NCI-H146 treated with DMSO at 0.1 percent for 48 hours (cell line): ENCODE measurements around the gene UBXN2A.
A peak's percentile ranks its signal among the peaks of the same experiment; 100 is the strongest.
"Not testable (repeated sequence)": the region's sequence is repeated elsewhere in the genome, so short reads cannot be mapped to it uniquely, and the experiment has no call there.

Source experiments
- DNase-seq: peaks from one replicate; lab custom pipeline; 2025; ENCODE audit not compliant: unreplicated experiment; lab: John Stamatoyannopoulos, UW

The UBXN2A gene

DNA sequence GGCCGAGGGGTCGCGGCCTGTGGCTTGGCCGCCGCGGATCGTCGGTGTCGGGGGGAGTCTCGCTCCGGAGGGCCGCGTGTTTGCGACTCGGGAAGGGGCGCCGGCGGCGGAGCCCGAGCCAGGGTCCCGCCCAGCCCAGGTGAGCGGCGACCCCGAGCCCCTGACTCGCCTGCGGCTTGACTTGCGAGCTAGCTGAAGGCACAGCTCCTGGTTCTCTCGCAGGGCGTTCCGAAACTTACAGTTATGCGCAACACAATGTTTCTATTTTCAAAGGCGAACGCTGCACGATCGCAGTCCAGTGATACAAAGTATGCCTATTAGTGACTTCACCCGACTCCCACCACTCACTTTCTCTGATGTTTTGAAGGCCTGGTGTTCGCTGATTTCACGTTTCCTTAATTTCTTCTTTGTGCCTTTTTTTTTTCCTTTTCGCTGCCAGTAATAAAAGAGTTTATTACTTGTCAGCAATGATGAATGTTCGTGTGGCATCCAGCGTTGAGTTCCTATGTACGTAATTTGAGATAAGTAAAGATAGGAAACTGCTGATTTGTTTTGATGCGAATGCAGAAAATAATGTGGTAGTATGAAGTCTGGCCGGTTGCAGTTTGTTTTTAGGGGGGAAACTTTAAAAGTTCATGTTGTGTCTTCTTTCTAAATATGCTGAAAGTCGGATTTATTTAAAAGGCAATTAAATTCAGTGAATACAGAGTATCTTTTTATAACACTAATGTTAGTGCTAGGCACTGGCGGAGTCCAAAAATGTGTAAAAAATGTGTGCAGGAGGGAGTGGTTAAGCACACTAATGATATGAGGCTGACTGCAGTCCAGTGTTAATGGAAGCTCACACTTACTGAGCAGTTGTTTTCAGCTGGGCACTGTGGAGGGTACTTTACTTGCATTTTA, 706 bp downstream of the UBXN2A start:
- DNase-seq, result peak; percentile 22

DNA sequence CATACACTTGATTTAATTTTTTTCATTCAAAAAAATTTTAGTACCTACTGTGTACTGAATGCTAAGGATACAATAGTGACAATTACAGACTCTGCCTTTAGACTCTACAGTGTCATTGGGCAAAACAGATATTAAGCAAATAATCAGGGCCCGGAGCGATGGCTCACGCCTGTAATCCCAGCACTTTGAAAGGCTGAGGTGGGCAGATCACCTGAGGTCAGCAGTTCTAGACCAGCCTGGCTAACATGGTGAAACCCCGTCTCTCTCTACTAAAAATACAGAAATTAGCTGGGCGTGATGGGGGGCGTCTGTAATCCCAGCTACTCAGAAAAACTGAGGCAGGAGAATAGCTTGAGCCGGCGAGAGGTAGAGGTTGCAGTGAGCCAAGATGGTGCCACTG, 1.4 kb downstream of the UBXN2A start:
- no peak for DNase-seq

DNA sequence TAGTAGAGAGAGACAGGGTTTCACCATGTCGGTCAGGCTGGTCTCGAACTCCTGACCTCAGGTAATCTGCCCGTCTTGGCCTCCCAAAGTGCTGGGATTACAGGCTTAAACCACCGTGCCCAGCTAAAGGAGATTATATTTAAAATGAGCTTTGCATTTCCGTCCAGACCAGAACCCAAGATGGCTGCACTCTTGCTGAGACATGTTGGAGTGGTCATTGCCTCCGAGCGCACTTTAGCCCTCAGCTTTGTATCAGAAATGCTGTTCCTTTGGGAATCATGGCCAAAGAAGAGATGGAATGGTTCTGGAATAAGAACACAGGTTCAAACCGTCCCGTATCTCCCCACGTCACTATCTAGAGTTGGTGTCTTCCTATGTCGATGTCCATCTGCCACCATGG, 3.4 kb downstream of the UBXN2A start:
- no peak for DNase-seq

DNA sequence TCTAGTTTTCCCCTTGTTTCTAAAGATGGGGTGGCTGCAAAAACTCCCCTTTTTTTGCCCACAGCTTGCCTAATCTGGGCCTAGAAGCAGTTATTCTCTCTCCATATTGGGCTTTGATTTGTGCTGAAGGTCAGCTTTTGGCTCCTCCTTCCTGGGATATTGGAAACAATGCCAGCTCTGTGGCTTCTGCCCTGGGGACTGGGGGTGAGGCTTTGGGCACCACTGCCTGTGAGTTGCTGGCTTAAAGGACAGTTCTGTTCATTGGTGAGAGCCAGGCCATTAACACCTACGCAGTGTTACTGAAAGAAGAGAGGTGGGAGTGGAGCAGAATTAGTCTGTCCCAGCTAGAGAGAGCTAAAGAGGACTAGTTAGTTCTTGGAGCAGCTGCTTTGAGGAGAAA, 4.3 kb downstream of the UBXN2A start:
- DNase-seq, result no peak

DNA sequence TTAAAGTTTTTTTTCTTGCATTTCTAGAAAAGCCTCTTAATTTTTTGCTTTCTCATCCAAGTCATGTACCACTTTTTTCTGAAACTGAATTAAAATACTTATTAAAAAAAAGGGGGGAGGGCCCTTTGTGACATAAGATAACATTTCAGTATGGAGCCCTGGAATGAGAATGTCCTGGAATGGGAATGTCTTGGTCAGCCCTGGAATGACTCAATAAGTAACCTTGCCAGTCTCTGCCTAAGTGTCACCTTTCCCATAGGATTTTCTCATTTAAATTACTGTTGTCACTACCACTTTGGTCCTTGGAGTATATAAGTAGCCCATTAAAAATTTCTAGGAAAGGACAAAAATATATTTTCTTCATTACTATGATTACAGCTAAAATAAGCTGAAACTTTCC, 4.7 kb downstream of the UBXN2A start:
- DNase-seq, result no peak

DNA sequence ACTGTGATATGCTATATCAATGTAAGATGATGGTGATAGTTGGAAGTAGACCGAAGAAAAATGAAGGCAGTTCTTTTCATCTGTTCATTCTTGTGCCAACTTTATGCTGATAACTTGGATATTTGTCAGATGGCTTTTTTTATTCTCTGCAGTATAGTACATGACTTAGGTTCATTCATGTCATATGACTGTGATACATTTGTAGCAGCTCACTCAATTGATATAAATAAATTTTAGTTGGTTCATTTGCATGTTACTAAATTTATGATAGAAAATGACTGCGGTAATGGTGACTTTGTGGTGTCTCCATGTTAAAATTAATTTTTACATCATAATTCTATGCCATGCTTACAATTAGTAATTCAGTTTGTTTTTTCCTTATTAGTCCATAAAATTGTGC, 7.1 kb downstream of the UBXN2A start:
- no peak for DNase-seq

DNA sequence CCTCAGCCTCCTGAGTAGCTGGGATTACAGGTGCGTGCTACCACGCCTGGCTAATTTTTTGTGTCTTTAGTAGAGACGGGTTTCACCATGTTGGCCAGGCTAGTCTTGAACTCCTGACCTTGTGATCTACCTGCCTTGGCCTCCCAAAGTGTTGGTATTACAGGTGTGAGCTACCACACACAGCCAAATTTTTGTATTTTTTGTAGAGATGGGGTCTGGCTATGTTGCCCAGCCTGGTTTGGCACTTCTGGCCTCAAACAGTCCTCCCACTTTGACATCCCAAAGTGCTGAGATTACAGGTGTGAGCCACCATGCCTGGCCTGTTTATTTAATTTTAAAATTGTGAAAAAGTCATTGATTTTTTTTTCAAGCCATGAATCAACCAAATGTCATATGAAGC, 12.3 kb downstream of the UBXN2A start:
- not testable (repeated sequence) for DNase-seq

DNA sequence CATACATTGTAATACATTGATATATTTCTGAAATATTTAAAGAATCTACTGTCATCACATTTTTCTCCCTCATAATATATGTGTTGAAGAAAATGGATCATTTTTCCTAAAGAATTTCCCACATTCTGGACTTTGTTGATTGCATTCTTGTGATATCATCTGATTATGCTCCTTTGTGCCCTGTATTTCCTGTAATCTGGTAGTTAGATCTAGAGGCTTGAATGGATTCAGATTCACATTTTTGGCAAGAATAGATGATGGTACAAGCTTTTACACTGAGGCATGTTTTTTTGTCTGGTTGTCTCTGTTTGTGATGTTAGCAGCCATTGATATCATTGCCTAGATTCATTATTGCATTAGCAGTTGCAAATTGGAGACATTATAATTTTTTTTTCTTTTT, 13.4 kb downstream of the UBXN2A start:
- DNase-seq, result no peak

DNA sequence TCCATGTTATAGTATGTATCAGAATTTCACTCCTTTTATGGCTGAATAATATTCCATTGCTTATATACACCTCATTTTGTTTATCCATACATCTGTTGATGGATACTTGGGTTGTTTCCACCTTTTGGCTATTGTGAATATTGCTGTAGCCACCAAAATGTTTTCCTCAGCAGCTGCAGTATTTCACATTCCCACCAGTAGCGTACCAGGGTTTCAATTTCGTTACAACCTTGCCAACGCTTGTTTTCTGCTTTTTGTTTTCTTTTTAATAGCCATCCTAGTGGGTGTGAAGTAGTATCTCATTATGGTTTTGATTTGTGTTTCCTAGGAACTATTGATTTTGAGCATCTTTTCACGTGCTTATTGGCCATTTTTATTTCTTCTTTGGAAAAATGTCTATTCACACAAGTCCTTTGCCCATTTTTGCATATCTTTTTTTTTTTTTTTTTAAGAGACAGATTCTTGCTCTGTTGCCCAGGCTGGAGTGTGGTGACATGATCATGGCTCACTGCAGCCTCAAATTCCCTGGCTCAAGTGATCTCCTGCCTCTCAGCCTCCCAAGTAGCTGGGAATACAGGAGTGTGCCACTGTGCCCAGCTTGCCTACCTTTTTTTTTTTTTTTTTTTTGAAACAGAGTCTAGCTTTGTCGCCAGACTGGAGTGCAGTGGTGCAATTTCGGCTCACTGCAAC, 14.2 kb downstream of the UBXN2A start:
- no peak for DNase-seq

DNA sequence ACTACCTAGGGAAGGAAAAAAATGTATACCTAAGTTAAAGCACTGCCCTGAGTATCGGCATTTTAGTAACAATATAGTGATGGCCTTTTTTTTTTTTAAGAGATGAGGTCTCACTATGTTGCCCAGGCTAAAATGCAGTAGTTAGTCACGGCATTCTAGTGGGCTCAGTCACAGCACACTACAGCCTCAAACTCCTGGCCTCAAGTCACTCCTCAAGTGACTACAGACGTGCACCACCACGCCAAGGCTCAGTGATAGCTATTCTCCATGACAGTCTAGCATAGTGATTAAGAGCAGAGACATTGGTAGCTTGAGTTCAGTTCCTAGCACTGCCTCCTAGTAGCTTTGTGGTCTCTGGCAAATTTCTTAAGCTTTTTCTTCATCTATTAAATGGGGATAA, 27.6 kb downstream of the UBXN2A start:
- no peak for DNase-seq

DNA sequence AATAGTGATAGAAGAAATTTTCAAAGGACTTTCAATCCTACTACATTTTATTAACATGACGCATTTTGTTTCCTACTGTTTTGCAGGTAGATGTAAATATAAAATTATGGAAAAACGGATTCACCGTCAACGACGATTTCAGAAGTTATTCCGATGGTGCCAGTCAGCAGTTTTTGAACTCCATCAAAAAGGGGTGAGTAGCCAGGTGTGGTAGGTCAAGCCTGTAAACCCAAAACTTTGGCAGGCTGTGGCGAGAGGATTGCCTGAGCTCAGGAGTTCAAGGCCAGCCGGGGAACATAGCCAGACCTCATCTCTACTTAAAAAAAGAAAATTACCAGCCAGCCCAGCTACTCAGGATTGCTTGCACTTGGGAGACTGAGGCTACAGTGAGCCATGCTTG, 36.6 kb downstream of the UBXN2A start:
- DNase-seq, result no peak

DNA sequence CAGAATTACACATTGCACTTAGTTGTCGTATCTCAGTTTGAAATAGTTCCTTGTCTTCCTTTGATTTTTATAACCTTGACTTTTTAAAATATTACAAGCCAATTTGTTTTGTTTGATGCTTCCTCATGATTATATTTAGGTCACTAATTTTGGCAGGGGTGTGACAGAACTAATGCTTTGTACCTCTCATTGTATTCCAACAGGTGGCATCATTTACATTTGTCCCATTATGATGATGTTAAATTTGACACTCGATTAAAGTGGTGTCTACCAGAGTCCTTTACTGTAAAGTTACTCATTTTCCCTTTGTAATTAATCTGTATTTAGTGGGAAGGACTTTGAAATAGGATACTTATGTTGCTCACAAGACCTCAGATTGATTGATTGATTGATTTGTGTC, 48.1 kb downstream of the UBXN2A start:
- DNase-seq, result peak; percentile 36

DNA sequence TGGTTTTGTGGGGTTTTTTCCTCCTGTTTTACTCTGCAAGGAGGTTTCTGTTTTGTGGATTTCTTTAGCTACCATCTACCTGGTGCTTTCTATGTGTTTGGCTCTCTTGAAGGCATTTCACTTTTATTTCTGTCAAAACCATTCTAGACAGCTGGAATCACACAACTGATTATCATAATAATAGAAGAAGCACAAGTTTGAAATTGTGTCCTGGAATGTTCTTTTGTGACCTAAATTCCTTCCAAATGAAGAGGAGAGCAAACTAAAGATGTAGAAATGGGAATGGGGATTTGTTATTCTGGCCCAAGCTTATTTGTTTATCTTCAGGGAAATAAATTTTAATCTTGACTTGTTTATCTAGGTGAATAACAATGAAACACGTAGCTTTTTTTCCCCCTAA, 52.7 kb downstream of the UBXN2A start:
- no peak for DNase-seq

DNA sequence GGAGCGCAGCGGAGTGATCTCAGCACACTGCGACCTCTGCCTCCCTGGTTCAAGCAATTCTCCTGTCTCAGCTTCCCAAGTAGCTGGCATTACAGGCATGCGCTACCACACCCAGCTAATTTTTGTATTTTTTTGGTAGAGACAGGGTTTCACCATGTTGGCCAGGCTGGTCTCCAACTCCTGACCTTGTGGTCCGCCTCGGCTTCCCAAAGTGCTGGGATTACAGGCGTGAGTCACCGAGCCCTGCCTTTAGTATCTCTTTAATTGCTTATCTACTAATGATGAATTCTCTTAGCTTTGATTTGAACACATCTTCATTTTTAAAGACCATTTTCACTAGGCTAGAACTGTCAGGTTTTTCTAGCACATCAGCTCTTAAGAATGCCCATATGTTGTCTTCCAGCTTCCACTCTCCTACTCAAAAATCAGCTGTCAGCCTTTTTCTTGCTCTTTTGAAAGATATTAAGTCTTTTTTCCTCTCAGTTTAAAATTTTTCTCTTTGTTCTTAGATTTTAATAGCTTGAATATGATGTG, 53.5 kb downstream of the UBXN2A start:
- no peak for DNase-seq

DNA sequence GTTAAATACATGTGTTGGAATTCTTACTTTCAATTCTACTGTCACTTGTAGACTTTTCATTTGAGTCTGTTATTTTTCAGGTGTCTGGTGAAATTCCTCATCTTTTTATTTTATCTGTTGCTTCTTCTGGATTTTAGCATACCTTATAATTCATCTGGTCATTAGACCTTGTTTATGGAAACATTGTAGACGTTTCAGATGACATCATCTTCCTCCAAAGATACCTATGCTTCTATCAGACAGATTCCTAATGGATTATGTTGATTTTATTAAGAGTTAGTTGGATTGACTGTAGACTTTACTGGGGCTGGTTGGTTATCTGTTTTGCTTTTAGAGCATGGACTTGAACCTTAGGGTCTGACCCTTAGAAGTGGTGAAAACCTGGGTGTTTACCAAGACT, 54.3 kb downstream of the UBXN2A start:
- no peak for DNase-seq

DNA sequence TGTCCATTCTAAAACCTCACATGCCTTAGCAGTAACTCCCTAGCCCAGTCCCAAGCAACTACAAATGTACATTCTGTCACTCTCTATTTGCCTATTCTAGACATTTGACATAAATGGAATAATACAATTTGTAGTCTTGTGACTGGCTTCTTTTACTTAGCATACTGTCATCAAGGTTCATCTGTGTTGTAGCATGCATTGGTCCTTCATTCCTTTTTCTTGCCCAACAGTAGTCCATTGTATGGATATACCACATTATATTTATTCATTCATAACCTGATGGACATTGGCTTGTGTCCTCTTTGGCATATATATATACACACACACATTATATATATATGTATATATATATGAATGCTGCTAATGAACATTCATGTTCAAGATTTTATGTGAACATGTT, 67.4 kb downstream of the UBXN2A start:
- DNase-seq, result no peak

DNA sequence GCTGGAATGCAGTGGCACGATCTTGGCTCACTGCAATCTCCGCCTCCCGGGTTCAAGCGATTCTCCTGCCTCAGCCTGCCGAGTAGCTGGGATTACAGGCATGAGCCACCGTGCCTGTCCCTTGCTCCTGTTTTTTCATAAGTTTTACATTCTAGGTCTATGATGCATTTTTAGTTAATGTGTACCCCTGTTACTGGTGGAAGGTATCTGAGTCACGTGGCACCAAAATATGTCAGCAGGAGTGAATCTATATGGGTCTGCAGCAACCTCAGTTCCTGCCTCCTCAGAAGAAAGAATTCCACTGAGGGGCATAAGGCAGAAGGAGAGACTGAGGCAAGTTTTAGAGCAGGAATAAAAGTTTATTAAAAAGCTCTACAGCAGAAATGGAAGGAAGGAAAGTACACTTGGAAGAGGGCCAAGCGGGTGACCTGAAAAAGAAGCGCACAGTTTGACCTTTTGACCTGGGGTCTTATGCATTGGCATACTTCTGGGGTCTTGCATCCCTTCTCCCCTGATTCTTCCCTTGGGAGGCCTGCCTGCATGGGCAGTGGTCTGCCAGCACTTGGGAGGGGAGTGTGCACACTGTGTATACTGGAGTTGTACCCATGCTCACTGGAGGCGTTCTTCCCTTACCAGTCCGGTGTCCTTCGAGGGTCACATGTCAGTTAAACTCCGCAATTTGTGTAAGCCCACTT, 68.6 kb downstream of the UBXN2A start:
- no peak for DNase-seq

DNA sequence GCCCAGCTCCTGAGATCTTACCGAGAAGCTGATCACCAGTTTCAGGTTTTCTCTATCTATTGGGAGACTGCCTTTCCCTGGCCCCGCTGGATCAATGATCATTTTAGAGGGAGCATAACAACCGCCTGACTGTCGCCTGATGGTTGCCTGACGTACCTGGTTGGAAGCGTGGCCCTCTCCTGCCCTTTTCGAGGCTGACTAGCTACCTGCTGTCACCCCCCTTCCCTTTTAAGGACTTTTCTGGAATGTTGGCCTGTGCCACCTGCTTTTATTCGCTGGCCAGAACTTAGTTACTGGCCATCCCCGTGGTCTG, 69.1 kb downstream of the UBXN2A start:
- DNase-seq, result no peak

DNA sequence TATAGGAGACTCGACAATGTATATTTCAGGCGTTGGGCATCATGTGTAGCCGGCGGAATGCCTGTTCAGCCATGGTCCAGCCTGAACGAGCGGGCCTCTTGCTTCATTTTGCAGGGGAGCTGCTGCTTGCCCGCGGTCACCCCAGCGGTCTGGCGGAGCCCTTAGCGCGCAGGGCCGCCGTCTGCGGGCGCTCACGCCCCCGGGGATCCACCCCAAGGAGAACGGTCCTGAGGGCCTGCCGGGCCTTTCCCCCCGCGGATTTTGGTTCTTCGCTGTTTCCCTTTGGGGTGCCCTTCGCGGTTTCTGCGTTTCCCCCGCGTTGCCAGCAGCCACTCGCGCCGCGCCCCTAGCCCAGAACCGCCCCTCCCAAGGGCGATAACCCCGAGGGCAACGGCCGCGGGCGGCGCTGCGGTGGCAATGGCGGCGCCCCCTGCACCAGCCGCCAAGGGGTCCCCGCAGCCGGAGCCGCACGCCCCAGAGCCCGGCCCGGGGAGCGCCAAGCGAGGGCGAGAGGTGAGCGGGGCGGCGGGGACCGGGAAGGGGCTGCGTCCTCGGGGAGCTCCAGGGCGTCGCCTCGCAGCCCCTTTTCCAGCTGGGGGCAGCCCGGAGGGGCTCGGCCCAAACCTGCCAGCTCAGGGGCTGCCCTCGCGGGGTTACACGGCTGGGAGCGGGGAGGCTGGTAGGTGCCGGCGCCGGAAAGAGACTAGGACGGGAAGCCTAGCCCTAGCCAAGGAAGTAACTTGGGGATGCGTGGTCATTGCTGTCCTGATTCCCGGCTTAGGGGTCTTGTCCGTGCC, 69.6 kb downstream of the UBXN2A start, which contains the start of gene MFSD2B:
MFSD2B (plus strand) TSS at position 406 of the 797 bp plus-strand sequence; CDS start at position 418, 12 bp downstream.
- no peak for DNase-seq

DNA sequence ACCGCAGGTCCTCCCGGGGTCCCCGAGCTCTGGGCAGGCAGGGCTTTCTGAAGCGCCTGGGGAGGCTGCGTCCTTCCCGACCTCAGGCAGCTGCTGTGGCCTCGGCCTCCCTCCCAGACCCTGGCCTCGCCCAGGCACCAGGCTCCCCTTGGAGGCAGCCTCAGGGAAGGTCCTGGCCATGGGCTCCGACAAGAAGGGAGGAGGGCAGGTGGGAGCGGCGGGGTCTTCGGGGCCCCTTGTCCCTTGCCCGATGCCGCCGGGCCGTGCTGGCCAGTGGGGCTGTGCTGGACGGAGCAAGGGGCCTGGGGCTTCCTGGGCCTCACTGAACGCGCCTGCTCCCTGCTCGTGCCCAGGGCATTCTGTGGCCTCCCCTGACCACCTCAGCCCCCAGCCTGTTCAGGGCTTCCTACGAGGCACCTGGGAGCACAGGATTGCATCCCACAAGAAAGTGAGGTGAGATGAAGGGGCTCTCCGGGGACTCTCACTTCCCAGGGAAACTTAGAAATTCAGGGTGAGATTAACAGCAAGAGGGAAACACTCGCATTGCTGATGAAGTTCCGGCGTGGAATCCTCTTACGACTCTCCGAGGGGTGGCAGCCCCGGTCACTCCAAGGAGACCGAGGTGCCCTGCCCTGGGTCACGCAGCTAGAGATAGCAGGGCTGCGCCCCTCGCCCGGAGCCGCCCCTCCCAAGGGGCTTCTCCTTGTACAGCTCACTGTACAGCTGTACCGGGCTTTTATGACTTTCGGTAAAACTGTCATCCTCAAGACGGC, 70.4 kb downstream of the UBXN2A start:
- DNase-seq, result no peak
